GM18870 (cell line): ENCODE results near the gene TANC1.
"Not testable (repeated sequence)": the region's sequence is repeated elsewhere in the genome, so short reads cannot be mapped to it uniquely, and the experiment has no call there.

ENCODE experiments used
- ATAC-seq: cut with Tn5 transposase; IDR thresholded peaks from one replicate; pipeline ENCODE4 v1.9.1; 2021; ENCODE audit warnings: moderate library complexity; ENCODE audit not compliant: unreplicated experiment

The TANC1 gene

GRCh38 chr2:159134979-159135378, 166.5 kb downstream of the TANC1 start:
- no peak for ATAC-seq

GRCh38 chr2:159136391-159136790, 168.0 kb downstream of the TANC1 start:
- no peak for ATAC-seq

DNA sequence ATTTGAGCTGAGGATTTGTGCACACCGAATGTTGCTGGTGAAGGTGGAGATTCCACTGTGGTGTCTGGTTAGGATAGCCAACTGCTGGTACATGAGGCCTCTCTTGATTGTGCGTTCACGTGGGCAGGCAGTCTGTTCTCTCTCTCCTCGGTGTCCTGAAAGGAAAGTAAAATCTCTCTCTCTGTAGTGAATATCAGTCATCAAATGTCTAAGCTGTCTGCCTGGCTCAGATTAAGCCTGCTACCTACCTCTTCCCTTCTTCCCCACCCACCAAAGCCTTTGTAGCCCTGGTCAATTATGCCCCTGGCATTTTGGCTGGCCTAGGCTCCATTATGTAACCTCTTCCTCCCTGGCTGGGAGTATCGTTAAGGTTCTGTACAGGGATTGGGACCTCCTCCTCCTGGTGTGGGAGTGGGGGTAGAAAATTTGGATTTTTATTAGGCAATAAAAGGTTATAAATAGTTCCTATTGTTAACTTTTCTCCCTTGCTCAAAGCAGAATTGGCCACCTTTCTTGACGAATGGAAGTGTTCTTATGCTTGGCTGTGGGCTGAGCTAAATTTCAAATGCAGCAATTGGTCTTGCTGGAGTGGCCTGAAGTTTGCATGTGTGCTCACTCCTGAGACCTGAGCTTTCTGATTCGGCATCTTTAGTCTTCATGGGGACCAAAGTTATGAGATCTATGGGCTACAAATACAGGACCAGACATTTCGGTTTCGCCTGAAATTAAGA, 169.2 kb downstream of the TANC1 start:
- no peak for ATAC-seq

- ATAC-seq, result no peak
Measured at GRCh38 chr2:159138642-159139182, 170.3 kb downstream of the TANC1 start.

DNA sequence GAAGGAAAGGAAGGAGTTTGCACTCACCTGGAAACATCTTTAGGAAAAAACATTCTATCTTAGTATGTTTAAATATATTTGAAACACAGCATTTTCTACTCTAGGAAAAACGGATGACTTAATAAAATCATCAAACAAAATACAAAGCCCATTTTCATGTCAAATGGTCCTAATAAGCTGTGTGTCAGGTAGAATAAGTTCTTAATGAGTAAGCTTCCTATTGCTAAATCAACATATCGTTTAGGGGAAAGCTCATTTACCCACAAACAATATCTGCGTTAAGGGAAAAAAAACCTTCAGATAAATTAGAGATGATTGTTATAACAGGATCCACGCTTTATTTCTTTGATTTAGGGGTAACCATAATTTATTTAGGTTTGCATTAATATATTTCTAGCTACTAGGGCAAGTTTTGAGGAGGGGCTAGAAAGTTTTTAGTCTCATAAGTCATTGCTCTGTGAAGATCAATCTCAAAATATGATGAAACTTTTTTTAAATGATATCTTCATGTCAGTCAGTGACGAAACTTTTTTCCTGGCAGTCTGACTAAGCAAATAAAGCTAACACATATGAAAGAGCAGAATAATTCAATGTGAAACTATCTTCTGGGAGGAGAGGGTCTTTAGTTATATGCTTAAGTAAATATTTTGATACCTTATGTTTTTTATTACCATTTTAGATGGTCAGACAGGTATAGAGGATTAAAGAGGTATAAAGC, 170.9 kb downstream of the TANC1 start:
- ATAC-seq, result no peak

DNA sequence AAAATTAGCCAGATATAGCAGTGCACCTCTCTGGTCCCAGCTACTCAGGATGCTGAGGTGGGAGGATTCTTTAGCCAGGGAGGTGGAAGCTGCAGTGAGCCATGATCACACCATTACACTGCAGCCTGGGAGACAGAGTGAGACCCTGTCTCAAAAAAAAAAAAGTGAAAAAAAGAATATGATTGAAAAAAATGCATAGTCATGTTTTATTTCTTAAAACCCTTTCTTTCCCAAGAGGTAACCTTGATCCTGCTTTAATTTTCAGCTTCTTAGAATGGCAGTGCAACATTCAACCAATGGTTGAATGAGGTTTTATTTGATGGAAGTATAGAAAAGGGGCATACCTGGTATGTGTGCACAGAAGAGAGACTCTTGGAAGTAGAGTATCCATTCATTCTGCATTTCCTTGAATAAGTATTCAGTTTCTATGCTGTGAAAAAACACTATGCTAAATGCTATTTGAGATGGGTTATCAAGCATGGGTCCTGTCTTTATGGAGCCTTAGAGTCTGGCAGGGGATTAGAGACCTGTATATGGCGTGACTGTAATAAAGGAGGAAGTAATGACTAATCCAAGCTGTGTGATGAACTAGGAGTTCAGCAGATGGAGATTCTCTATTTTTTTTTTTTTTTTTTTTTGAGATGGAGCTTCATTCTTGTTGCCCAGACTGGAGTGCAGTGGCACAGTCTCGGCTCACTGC, 171.8 kb downstream of the TANC1 start:
- no peak for ATAC-seq

GRCh38 chr2:159140821-159141220, 172.4 kb downstream of the TANC1 start:
- ATAC-seq, result not testable (repeated sequence)

- peak; percentile 86 for ATAC-seq
Measured at GRCh38 chr2:159144776-159145614, 176.6 kb downstream of the TANC1 start.

- ATAC-seq, result no peak
Measured at GRCh38 chr2:159145745-159146354, 177.4 kb downstream of the TANC1 start.

DNA sequence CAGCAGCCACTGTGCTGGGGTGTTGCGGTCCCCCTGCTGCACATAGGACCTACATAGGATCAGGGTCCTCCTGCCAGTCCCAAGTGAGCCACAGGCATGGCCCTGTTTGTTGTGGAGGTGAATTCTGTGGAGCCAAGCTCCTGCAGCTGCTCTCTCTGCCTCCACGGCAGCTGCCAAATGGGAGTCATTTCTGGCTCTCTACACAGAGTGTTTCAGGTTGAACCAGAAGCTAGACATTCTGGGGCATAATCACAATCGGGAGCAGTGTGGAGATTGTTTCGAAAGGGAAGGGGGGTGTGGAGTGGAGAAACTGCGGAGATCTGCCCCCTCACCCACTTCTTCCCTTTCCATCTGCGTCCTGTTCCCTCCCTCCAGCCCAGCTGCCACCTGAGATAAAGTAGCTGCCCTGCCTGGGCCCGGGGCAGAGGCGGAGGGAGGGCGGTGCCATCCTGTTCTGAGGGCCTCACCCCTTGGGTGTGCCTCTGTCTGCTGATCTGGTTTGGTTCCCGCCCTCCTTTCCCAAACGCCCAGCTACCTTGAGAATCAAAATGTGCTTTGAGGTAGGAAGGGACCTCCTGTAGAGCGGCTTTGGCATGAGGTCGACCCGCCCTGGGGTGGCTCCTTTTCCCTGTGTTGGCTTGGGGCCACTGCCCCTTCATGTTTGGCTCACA, 178.7 kb downstream of the TANC1 start:
- ATAC-seq, result no peak

DNA sequence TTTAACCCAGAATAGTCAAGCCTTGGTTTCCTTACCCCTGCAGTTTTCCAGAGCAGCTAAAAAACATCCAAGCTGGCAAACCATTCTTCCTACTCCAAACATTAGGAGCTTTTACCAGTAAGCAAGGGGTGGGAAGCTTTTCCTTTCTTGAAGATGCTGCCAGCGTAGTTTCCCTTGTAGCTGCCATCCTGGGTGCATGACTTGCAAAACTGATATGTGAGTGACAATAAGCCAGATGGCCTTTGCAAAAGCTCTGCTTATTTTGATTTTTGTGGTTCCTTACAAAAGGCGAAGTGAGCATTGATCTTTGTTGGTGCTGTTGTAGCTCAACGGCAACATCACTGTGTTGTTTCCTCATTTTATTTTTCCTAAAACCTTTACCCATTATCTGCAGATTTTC, 179.2 kb downstream of the TANC1 start:
- ATAC-seq, result no peak

DNA sequence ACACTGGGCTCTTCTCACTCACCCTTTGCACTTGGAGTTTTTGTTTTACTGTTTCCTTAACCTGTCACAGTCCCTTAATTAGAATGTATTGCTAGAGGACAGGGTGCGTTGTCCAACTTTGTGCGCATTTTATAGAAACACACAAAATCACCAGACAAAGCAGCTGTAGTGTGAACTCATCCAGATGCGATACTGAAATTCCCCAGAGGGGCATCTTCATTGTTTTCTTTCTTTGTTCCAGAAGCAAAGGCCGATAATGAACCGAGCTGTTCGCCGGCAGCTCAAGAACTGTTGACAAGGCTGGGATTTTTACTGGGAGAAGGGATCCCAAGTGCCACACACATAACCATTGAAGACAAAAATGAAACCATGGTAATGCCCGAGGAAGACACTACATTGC, 180.5 kb downstream of the TANC1 start:
- ATAC-seq, result no peak

GRCh38 chr2:159149747-159150146, 181.3 kb downstream of the TANC1 start:
- no peak for ATAC-seq

DNA sequence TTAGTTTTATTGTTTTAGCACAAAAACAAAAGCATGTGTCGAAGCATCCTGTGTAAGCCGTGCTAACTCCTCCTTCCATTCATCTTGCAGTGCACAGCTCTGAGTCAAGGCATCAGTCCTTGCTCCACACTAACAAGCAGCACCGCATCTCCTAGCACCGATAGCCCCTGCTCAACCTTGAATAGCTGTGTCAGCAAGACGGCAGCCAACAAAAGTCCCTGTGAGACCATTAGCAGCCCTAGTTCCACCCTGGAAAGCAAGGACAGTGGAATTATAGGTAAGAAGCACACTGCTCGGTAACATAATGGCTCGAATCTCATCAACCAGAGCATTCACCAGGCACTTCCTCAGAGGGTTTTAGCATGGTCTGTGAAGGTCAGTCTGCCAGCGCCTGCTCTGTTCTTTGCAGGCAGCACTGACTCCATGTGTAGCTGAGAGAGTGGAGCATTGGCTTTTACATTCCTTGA, 181.9 kb downstream of the TANC1 start:
- ATAC-seq, result no peak

DNA sequence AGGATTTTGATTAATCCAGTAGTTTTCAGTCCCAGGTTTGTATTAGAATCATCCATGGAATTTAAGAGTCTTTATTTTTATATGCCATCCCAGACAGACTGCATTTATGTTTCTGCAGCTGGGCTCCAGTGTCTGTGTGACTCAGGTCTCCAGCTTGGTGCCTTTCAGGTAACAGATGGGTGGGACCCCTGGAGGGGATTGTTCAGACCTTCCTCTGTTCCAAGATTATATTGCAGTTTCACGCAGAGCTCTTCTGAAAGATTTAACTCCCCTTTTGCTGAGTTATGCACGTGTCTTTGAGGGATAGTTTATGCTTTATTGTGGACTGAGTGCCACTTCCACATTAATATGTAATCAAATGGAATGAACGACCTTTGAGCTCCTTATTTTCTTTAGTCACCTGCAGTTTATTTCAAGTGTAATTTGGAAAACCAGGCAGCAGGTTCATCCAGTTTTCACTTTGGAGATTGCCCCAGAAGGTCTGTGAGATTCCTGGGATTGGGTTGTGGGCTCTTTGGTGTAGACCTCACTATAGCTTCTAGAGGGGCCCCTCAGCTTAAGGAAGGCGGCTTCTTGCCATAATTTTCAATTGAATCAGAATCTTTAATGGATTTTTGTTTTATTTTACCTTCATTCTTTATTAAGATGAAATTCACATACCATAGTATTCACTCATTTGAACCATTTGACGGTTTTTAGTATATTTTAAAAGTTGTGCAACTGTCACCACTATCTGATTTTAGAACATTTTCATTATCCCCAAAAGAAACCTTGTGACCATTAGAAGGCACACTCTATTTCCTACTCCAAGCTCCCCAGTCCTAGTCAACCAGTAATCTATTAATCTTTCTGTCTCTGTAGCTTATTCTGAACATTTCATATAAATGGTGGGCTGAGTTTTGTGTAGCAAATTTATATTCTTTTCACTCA, 183.0 kb downstream of the TANC1 start:
- ATAC-seq, result no peak

DNA sequence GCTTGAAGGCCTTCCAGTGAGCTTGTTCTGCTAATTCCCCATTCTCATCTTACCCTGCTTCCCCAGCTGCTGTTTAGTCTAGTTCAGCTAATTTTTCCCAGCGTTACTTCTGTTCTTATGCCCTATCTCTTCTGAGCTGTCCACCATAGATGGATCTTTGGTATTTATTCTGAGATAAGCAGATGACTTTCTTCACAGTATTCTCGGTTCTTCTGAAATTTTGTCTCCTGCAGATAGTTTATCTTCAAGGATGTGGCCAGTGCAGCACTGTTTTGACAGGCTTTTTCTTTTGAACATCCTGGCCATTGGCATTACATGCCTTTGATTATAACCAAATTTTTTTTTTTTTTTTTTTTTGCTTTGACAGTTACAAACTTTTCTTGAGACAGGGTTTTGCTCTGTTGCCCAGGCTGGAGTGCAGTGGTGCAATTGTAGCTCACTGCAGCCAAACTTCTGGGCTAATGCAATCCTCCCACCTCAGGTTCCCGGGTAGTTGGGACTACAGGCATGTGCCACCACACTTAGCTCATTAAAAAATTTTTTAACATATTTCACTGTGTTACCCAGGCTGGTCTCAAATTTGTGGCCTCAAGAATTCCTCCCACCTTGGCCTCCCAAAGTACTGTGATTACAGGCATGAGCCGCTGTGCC, 183.8 kb downstream of the TANC1 start:
- no peak for ATAC-seq

- no peak for ATAC-seq
Measured at GRCh38 chr2:159153063-159153462, 184.6 kb downstream of the TANC1 start.

DNA sequence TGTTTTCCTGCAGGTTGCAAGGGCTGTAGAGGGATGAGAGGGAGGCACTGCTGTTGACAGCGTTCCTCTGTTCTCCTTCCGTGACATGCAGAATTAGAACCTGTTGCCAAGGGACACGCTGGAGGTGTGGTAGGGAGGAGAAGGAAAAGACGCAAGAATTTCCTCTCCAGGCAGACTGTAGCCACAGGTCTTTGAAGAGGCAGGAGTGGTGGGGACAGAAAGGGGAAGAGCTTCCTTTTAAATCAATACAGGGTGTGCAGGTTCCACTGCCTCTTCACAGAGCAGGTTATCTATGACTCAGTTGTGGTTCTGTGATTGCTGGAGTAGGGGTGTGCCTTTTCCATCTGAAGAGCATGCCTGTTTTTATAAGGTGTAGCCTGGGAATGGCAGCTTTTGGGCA, 185.0 kb downstream of the TANC1 start:
- no peak for ATAC-seq
